Ovary (tissue), 9 donors: Measurements from ENCODE around the gene SBK3. TPM values are rescaled to one million over a fixed set of nuclear protein-coding genes. Genes with fewer than 3 reads are reported as not detected.

ENCODE experiments used
- DNase-seq, 5 donors: peaks; one replicate each; pipeline ENCODE4 v3.0.0-alpha.2; 2019 to 2020
- H3K27ac ChIP-seq, 2 donors: fragments of 200-600 bp; one replicate each; pipeline versions ENCODE4 v1.5.1 to v1.8.0; 2019 to 2022
- H3K27me3 ChIP-seq: fragments of 200-600 bp; one replicate; pipeline ENCODE4 v1.8.0; 2022
- H3K36me3 ChIP-seq: fragments of 200-600 bp; sonication (generic); one replicate; pipeline ENCODE4 v1.5.1; 2019
- H3K4me1 ChIP-seq: one replicate; pipeline ENCODE4 v1.8.1; 2013; ENCODE audit warnings: mild to moderate bottlenecking, moderate library complexity; ENCODE audit not compliant: insufficient read depth
- H3K4me3 ChIP-seq: fragments of 200-600 bp; sonication (generic); one replicate; pipeline ENCODE4 v1.5.1; 2017
- H3K9me3 ChIP-seq, 2 donors: fragments of 200-600 bp in 1 of 2; sonication (generic) in 1 of 2; one replicate each; pipeline versions ENCODE4 v1.5.1 to v1.8.1; 2013 to 2019; ENCODE audit warnings: mild to moderate bottlenecking in 1 of 2, moderate library complexity in 1 of 2
- EP300 ChIP-seq: sonication (generic); formaldehyde crosslinking; IDR thresholded peaks from one replicate; pipeline ENCODE4 v1.6.1; 2017; ENCODE audit warnings: antibody characterized with exemption
- POLR2A ChIP-seq: fragments of 450-650 bp; IDR thresholded peaks from one replicate; pipeline ENCODE4 v1.6.1; 2017; ENCODE audit warnings: antibody characterized with exemption, mild to moderate bottlenecking, moderate library complexity
- WGBS, 3 donors: extraction: QIAGEN DNeasy Blood & Tissue Kit in 1 of 3; methylation state at CpG; one replicate each; pipeline versions ENCODE4 v1.1.5 to v1.1.7; 2013 to 2017; 5-methylcytosine and 5-hydroxymethylcytosine counted together
- intact Hi-C, 4 donors: fragments of 100-400 bp; cut with DNase I; formaldehyde crosslinking; loops; one replicate each; pipeline versions ENCODE4 v1.11.0 to v1.15.1; 2022 to 2023
- polyA plus RNA-seq, 2 donors: library from polyadenylated mRNA; stranded (reverse); fragments of 200-250 nt in 1 of 2; fragments of 350-450 nt in 1 of 2; fragmentation: Illumina TruSeq in 1 of 2; extraction: RNeasy Lipid Tissue Mini Kit (QIAGEN cat#74804) in 1 of 2; gene quantifications; one replicate each; pipeline ENCODE4 v1.2.3, GENCODE V29; 2013 to 2014
- total RNA-seq, 7 donors: library from RNA; depleted of rRNA in 2 of 7; stranded (reverse); fragments of >200 nt in 2 of 7; fragmentation: NEBNext Ultra II Directional in 3 of 7; extraction: Animal tissue kit (Norgen Biotek cat#: 25700) in 3 of 7; gene quantifications; one replicate each; pipeline versions ENCODE4 v1.1.0 to v1.2.4, GENCODE V29; 2016 to 2023
- TF ChIP-seq, protein P1 (sequence below), 3 donors: fragments of 450-650 bp in 2 of 3; fragments of 200-600 bp in 1 of 3; IDR thresholded peaks; one replicate each; pipeline versions ENCODE4 v1.5.1 to v1.8.0; 2016 to 2022; ENCODE audit warnings: antibody characterized with exemption in 3 of 3, mild to moderate bottlenecking in 1 of 3
- donor health status: DM: no; HTN: no; CAD: no; lungs with moderate emphysema.
- donor health status: DM: no; HTN: no; CAD: no.
- donor health status: Bipolar disorder and iron deficiency.
- donor health status: DM: yes; HTN: yes; CAD: no.
- donor health status: DM: no; HTN: no; CAD: no.
- donor health status: DM: yes; HTN: yes; CAD: no.

SBK3 gene
- total and polyA plus RNA-seq, 9 donors: 0.17 to 0.34 (median 0.26) TPM; not detected in 5

DNA sequence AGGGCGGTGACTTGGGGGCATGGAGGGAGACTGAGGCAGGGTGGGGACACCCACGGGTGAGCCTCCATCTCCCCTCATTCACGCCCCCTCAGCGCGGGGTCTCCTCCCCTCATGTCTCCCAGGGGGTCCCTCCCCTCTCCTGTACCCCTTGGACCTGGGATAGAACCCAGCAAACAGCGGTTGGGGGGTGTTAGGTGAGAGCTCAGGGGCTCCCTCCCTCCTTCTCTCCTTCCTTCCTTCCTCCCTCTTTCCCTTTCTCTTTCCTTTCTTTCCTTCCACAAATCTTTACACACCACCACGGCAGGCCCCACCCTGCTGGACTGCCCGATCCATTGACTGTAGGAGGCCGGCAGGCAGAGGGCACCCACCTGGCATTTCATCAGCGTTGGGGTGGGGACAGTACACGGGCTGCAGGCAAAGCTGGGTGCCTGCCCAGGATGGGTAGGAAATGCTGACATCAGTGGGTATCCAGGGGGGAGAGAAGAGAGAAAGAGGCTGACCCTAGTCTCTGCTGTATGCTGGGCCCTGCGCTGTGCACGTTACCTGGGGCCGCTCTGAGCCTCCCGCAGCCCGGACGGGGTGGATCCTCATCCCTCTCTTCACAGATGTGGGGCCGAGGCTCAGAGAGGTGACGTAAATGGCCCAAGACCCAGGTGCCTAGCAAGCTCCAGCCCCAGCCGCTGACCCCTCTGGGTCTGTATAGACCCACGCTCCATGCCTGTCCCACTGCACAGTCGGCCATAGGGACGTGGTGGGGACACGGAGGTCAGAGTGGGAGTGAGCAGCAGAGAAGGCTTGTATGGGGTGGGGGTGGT lies 53.6 kb downstream of the SBK3 start:
- Histone ChIP-seq H3K4me1 (peaks cover 19% of the 10 kb centered on the region), H3K36me3 (no peaks in the 10 kb centered on the region), H3K4me3 (no peak overlapping the region), H3K27me3 (no peaks in the 10 kb centered on the region), H3K27ac (peak overlapping the region; percentile 45 to 56), H3K9me3 (no peaks in the 10 kb centered on the region)
- intact Hi-C loops: no loop called here
- DNase-seq: peak in 2 of 5 donors; percentile 37 to 44
- TF ChIP-seq, protein P1, sequence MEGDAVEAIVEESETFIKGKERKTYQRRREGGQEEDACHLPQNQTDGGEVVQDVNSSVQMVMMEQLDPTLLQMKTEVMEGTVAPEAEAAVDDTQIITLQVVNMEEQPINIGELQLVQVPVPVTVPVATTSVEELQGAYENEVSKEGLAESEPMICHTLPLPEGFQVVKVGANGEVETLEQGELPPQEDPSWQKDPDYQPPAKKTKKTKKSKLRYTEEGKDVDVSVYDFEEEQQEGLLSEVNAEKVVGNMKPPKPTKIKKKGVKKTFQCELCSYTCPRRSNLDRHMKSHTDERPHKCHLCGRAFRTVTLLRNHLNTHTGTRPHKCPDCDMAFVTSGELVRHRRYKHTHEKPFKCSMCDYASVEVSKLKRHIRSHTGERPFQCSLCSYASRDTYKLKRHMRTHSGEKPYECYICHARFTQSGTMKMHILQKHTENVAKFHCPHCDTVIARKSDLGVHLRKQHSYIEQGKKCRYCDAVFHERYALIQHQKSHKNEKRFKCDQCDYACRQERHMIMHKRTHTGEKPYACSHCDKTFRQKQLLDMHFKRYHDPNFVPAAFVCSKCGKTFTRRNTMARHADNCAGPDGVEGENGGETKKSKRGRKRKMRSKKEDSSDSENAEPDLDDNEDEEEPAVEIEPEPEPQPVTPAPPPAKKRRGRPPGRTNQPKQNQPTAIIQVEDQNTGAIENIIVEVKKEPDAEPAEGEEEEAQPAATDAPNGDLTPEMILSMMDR (IDR thresholded peaks at IDR 0.05): no peak
- no peak for TF ChIP-seq POLR2A
- TF ChIP-seq EP300: no peak
- 71 to 73% (median 71%) methylated on average over 23 to 24 of the region's 24 CpGs for WGBS, 3 donors

Other genes starting within 250 kb of the SBK3 start
- 1 to 10 TPM in 3 of 7 donors, under 1 TPM in 4; 0.36 to 3.9 (median 0.79) TPM for gene TMEM150B, start 220.2 kb downstream of the SBK3 start, total RNA-seq
- gene TMEM150B, start 220.2 kb downstream of the SBK3 start, polyA plus RNA-seq: under 1 TPM; 0.55 to 0.73 TPM
- 10 to 100 TPM in 6 of 7 donors, 1 to 10 TPM in 1; 8.1 to 26.2 (median 12.6) TPM for gene KMT5C, start 205.7 kb downstream of the SBK3 start, total RNA-seq
- gene KMT5C, start 205.7 kb downstream of the SBK3 start, polyA plus RNA-seq: 10 to 100 TPM in 1 of 2 donors, under 1 TPM in 1; 0.37 to 11.9 TPM
- 1 to 10 TPM in 1 of 7 donors, under 1 TPM in 5, not detected in 1; 0.20 to 1.5 (median 0.46) TPM for gene COX6B2, start 190.8 kb downstream of the SBK3 start, total RNA-seq
- under 1 TPM in 1 of 2 donors, not detected in 1; 0.10 TPM for gene COX6B2, start 190.8 kb downstream of the SBK3 start, polyA plus RNA-seq
- not detected for gene GARIN5B, start 182.3 kb downstream of the SBK3 start, total RNA-seq
- not detected for gene GARIN5B, start 182.3 kb downstream of the SBK3 start, polyA plus RNA-seq
- 1 to 10 TPM in 1 of 7 donors, under 1 TPM in 1, not detected in 5; 0.11 to 1.3 TPM for gene IL11, start 175.1 kb downstream of the SBK3 start, total RNA-seq
- under 1 TPM in 1 of 2 donors, not detected in 1; 0.08 TPM for gene IL11, start 175.1 kb downstream of the SBK3 start, polyA plus RNA-seq
- gene TMEM190, start 168.7 kb downstream of the SBK3 start, total RNA-seq: 10 to 100 TPM in 1 of 7 donors, 1 to 10 TPM in 3, under 1 TPM in 1, not detected in 2; 0.72 to 45.1 (median 2.5) TPM
- not detected for gene TMEM190, start 168.7 kb downstream of the SBK3 start, polyA plus RNA-seq
- 10 to 100 TPM in 1 of 7 donors, 1 to 10 TPM in 5, under 1 TPM in 1; 0.93 to 31.2 (median 2.5) TPM for gene TMEM238, start 161.3 kb downstream of the SBK3 start, total RNA-seq
- under 1 TPM in 1 of 2 donors, not detected in 1; 0.10 TPM for gene TMEM238, start 161.3 kb downstream of the SBK3 start, polyA plus RNA-seq
- gene RPL28, start 159.6 kb downstream of the SBK3 start, total RNA-seq: 1,000 to 10,000 TPM in 5 of 7 donors, 100 to 1,000 TPM in 2; 604 to 2,543 (median 2,257) TPM
- 1,000 to 10,000 TPM in 1 of 2 donors, 100 to 1,000 TPM in 1; 391 to 2,645 TPM for gene RPL28, start 159.6 kb downstream of the SBK3 start, polyA plus RNA-seq
- 10 to 100 TPM; 10.0 to 30.1 (median 17.9) TPM for gene UBE2S, start 137.8 kb downstream of the SBK3 start, total RNA-seq
- gene UBE2S, start 137.8 kb downstream of the SBK3 start, polyA plus RNA-seq: 1 to 10 TPM; 3.2 to 8.2 TPM
- not detected for gene SHISA7, start 102.2 kb downstream of the SBK3 start, total RNA-seq
- gene SHISA7, start 102.2 kb downstream of the SBK3 start, polyA plus RNA-seq: not detected
- 10 to 100 TPM; 21.8 to 39.2 (median 31.7) TPM for gene ISOC2, start 83.9 kb downstream of the SBK3 start, total RNA-seq
- gene ISOC2, start 83.9 kb downstream of the SBK3 start, polyA plus RNA-seq: 10 to 100 TPM in 1 of 2 donors, 1 to 10 TPM in 1; 1.4 to 39.4 TPM
- gene C19orf85, start 80.8 kb downstream of the SBK3 start, total RNA-seq: not detected
- gene C19orf85, start 80.8 kb downstream of the SBK3 start, polyA plus RNA-seq: not detected
- 10 to 100 TPM in 2 of 7 donors, 1 to 10 TPM in 5; 3.8 to 18.4 (median 8.7) TPM for gene ZNF628, start 68.9 kb downstream of the SBK3 start, total RNA-seq
- 1 to 10 TPM in 1 of 2 donors, not detected in 1; 8.7 TPM for gene ZNF628, start 68.9 kb downstream of the SBK3 start, polyA plus RNA-seq
- 10 to 100 TPM in 6 of 7 donors, 1 to 10 TPM in 1; 9.2 to 40.4 (median 35.8) TPM for gene NAT14, start 60.4 kb downstream of the SBK3 start, total RNA-seq
- gene NAT14, start 60.4 kb downstream of the SBK3 start, polyA plus RNA-seq: 10 to 100 TPM in 1 of 2 donors, 1 to 10 TPM in 1; 3.2 to 23.5 TPM
- 10 to 100 TPM in 6 of 7 donors, 1 to 10 TPM in 1; 5.7 to 29.7 (median 21.1) TPM for gene SSC5D, start 57.1 kb downstream of the SBK3 start, total RNA-seq
- gene SSC5D, start 57.1 kb downstream of the SBK3 start, polyA plus RNA-seq: 10 to 100 TPM; 10.1 to 11.4 TPM
- gene SBK2, start 8.4 kb downstream of the SBK3 start, total RNA-seq: 1 to 10 TPM in 1 of 7 donors, under 1 TPM in 1, not detected in 5; 0.20 to 1.0 TPM
- gene SBK2, start 8.4 kb downstream of the SBK3 start, polyA plus RNA-seq: not detected
- 10 to 100 TPM in 5 of 7 donors, 1 to 10 TPM in 2; 2.7 to 24.4 (median 16.8) TPM for gene ZNF579, start 35.3 kb upstream of the SBK3 start, total RNA-seq
- 10 to 100 TPM in 1 of 2 donors, 1 to 10 TPM in 1; 5.6 to 10.5 TPM for gene ZNF579, start 35.3 kb upstream of the SBK3 start, polyA plus RNA-seq
- gene FIZ1, start 54.0 kb upstream of the SBK3 start, total RNA-seq: 10 to 100 TPM in 5 of 7 donors, 1 to 10 TPM in 2; 3.6 to 22.7 (median 16.6) TPM
- 10 to 100 TPM in 1 of 2 donors, 1 to 10 TPM in 1; 9.4 to 11.0 TPM for gene FIZ1, start 54.0 kb upstream of the SBK3 start, polyA plus RNA-seq
- gene ZNF524, start 54.7 kb upstream of the SBK3 start, total RNA-seq: 10 to 100 TPM; 13.7 to 22.3 (median 17.8) TPM
- gene ZNF524, start 54.7 kb upstream of the SBK3 start, polyA plus RNA-seq: 10 to 100 TPM in 1 of 2 donors, under 1 TPM in 1; 0.15 to 28.0 TPM
- 10 to 100 TPM in 5 of 7 donors, 1 to 10 TPM in 2; 4.0 to 20.9 (median 17.6) TPM for gene ZNF865, start 60.1 kb upstream of the SBK3 start, total RNA-seq
- 10 to 100 TPM in 1 of 2 donors, under 1 TPM in 1; 0.42 to 10.5 TPM for gene ZNF865, start 60.1 kb upstream of the SBK3 start, polyA plus RNA-seq
- gene ZNF784, start 79.0 kb upstream of the SBK3 start, total RNA-seq: 10 to 100 TPM in 4 of 7 donors, 1 to 10 TPM in 3; 6.5 to 16.9 (median 11.7) TPM
- 10 to 100 TPM in 1 of 2 donors, 1 to 10 TPM in 1; 6.0 to 12.3 TPM for gene ZNF784, start 79.0 kb upstream of the SBK3 start, polyA plus RNA-seq
- gene ZNF580, start 95.5 kb upstream of the SBK3 start, total RNA-seq: 10 to 100 TPM; 24.9 to 70.6 (median 65.3) TPM
- gene ZNF580, start 95.5 kb upstream of the SBK3 start, polyA plus RNA-seq: 10 to 100 TPM; 14.5 to 37.3 TPM
- gene ZNF581, start 98.1 kb upstream of the SBK3 start, total RNA-seq: 10 to 100 TPM; 21.9 to 40.2 (median 34.0) TPM
- 10 to 100 TPM; 11.2 to 37.0 TPM for gene ZNF581, start 98.1 kb upstream of the SBK3 start, polyA plus RNA-seq
- 10 to 100 TPM; 10.6 to 20.2 (median 14.7) TPM for gene CCDC106, start 102.7 kb upstream of the SBK3 start, total RNA-seq
- gene CCDC106, start 102.7 kb upstream of the SBK3 start, polyA plus RNA-seq: 10 to 100 TPM in 1 of 2 donors, 1 to 10 TPM in 1; 3.1 to 13.5 TPM
- 100 to 1,000 TPM in 6 of 7 donors, 10 to 100 TPM in 1; 76.9 to 183 (median 158) TPM for gene U2AF2, start 109.5 kb upstream of the SBK3 start, total RNA-seq
- 100 to 1,000 TPM in 1 of 2 donors, 10 to 100 TPM in 1; 27.3 to 135 TPM for gene U2AF2, start 109.5 kb upstream of the SBK3 start, polyA plus RNA-seq
- 100 to 1,000 TPM in 5 of 7 donors, 10 to 100 TPM in 2; 53.4 to 187 (median 142) TPM for gene EPN1, start 129.7 kb upstream of the SBK3 start, total RNA-seq
- gene EPN1, start 129.7 kb upstream of the SBK3 start, polyA plus RNA-seq: 100 to 1,000 TPM in 1 of 2 donors, 10 to 100 TPM in 1; 11.0 to 106 TPM
- not detected for gene NLRP9, start 192.9 kb upstream of the SBK3 start, total RNA-seq
- under 1 TPM; 0.17 to 0.80 TPM for gene NLRP9, start 192.9 kb upstream of the SBK3 start, polyA plus RNA-seq
- gene RFPL4A, start 213.6 kb upstream of the SBK3 start, total RNA-seq: not detected
- not detected for gene RFPL4A, start 213.6 kb upstream of the SBK3 start, polyA plus RNA-seq
- gene RFPL4AL1, start 223.6 kb upstream of the SBK3 start, total RNA-seq: under 1 TPM in 1 of 7 donors, not detected in 6; 0.54 TPM
- gene RFPL4AL1, start 223.6 kb upstream of the SBK3 start, polyA plus RNA-seq: not detected